Stimulated activated CD8-positive, alpha-beta memory T cell treated with anti-CD3 and anti-CD28 coated beads, Interleukin-7, amount 100 ng/mL, for 4 hours (primary cell): ENCODE measurements around the gene FGFBP1.

Source experiments
- DNase-seq, 2 donors: peaks; one replicate each; pipeline ENCODE4 v3.0.0-alpha.2; 2020; ENCODE audit warnings: low read depth in 2 of 2

Gene FGFBP1

DNA sequence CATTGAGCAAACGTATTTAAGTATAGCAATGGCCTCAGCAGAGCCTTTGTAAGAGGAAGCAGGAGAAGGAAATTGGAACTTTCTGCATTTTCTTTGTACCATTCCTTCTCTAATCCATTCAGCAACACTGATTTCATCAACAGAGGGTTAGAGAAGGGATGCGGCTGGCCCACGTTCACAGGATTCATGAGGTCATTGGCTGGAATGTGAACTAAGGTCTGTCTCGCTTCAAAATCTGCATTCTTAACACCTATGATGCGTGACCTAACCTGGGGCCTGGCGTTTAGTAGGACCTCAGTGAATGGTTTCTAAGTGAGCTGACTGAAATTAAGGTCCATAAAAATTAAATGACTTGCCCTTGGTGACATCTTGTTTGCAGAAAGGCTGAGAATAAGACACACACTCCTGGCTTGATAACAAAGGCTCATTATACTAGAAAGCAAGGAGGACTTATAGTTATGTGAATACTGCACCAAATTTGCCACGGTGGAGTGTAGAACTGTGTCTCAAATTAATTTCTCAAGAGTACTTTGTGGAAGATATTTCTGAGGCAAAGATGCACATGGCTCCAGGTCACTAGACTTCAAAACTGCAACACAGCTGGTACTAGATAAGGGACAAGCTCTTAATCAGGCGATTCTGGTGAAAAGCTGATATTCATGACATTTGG is 25.4 kb downstream of the FGFBP1 start:
- DNase-seq: no peak

DNA sequence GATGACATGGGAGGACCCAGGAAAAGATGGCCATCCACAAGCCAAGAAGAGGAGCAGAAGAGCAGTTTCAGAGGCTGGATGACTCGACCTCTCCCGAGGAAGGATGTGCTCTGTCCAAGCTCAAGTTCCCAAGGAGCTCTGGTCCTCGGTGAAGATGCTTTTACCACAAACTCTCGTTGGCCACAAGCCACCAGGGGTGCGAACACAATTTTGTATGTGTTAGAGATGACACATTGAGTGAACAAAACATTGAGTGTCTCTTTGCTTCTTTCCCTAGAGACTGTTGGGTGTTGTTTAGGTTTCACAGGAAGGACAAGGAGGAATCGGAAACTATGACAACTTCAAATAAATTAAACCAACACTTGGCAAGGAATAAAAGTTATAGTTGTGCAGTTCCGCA is 26.3 kb downstream of the FGFBP1 start:
- DNase-seq: peak in 1 of 2 donors; percentile 3

DNA sequence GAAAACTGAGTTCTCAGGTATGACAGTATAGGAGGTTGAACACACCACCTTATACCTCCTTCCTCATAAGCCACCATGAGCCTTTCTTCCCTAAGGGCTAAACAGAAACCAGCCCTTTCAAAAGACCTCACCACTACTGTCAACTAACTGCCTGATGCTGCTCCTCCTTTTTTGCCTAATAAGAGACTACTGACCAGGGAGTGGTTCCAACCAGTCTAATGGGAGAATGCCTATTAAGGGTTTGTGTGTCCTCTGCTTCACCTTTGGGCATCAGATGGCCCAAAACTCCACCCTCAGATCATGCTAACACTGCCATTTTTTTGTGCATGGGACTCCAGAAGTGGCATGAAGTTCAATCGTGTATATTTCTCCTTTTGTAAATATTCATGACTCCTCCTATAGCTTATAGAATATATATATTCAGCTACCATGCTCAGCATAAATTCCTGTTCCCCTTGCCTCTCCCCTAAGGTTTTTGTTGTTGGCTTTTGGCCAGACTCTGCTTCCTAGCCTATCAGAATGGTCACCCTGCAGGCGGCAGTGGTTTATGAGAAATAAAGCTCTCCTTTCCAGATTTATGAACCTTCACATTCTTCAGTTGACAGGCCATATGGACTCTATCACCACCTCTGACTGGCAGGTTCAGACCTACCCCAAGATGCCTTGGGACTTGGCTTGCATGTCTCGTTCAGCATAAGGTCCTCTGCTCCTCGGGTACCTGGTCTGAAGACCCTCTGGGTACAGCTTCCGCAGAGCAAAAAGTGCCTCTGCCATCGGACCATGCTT is 28.2 kb downstream of the FGFBP1 start:
- no peak for DNase-seq

DNA sequence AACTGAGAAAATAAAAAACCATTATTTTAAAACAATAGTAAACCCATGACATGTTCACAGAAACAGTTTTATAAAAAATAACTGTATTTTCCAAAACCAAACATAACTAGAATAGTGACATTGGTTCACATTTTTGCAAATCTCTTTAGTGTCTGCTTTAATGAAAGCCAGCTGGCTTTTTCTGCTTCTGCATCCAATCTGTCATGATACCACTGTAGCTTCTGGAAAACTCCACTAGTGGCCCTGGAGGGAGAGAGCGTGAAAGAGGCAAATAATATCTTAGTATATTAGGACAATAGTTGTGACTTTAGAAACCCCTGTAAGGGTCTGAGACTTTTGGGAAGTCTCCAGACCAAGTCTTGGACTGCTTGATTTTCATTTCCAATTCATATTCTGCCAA is 31.1 kb downstream of the FGFBP1 start:
- DNase-seq: no peak

DNA sequence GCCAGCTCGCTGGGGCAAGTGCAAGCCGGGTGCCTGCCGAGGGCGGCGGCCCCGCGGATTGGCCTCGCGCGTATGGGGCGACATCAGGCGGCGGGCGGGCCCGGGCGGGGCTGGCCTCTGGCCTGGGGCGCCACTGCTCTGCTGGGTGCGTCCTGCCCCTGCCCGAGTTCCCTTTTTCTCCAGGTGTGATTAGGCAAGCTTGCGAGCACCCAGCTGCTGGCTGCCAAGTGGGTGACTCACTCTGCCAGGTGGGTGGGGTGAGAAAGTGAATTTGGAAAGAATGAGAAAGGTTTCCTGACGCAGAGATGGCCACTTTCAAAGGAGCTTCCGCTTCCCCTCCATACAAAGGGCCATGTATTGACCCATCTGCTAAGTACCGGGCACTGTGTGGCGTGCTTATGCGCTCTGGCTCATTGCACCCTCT is 32.5 kb downstream of the FGFBP1 start:
- DNase-seq: peak in 1 of 2 donors; percentile 2

DNA sequence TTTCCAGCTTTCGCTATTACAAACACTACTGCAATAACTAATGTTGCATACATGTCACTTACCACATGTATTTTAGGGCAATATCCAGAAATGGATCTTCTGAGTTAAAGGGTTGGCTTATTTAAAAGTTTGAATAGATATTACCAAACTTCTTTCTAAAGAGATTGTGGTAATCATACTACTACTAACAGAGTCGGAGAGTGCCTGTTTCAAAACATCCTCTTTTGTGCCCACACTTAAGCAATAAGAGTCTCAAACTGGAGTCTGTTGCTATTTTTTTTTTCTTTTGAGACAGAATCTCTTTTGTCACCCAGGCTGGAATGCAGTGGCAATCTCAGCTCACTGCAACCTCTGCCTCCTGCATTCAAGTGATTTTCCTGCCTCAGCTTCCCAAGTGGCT is 35.8 kb downstream of the FGFBP1 start:
- no peak for DNase-seq

DNA sequence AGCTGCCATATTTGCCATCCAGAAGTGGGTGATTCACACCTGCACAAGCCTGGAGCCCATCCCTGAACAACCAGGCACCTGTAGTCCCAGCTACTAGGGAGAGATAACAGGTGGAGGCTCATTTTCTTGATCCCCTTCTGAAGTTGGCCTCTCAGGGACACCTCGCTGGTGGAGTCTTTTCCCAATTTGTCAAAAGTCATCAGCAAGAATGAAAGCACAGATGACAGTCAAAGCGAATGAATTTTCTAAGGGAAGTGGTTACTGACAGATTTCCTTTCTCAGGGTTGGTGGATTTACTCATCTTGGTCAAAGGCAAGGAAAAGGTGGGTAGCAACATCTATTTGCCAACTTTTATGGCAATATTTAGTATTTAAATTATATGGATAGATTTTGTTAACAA is 36.5 kb downstream of the FGFBP1 start:
- DNase-seq: no peak

DNA sequence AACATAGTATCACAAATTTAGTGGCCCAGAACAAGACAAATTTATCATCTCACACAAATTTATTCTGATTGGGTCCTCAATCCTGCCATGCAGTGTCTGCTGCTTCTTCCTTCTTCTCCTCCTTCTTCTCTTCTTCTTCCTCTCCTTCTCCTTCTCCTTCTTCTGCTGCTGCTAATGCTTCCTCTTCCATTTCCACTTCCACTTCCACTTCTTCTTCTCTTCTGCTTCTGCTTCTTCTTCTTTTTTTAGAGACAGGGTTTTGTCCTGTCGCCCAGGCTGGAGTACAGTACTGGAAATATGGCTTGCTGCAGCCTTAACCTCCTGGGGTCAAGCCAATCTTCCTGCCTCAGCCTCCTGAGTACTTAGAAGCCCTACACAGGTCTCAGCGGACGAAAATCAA is 37.5 kb downstream of the FGFBP1 start:
- DNase-seq: no peak

DNA sequence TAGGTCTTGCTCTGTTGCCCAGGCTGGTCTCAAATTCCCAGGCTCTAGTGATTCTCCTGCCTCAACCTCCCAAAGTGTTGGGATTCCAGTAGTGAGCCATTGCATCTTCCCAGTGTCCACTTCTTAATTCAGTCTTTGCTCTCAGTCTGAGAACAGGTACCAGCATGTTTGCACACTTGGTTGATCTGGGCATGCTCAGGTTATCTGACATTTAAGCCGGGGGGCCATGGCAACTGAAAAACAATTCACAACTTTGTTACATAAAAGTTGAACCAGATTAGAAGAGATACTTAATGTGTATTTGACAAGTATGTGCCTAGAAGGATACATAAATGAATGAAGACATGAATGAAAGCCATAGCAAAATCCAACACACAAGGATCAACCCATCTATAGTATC is 39.0 kb downstream of the FGFBP1 start:
- no peak for DNase-seq

DNA sequence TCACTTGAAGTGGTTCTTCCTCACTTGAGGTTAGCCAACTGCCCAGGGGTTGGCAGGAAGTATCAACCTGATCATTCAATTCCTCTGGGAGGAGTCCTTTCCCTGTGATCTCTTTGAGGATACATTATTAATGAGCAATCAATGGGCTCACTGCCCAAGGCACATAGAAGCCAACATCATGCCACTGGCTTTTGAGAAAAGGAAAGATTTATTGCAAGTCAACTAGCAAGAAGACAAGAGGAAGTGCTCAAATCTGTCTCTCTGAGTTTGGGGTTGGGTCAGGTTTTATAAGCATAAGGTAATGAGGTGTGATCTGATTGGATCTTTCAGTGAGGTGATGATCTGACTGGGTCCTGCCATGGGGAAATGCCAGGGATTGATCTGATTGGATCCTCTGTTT is 39.6 kb downstream of the FGFBP1 start:
- DNase-seq: no peak

DNA sequence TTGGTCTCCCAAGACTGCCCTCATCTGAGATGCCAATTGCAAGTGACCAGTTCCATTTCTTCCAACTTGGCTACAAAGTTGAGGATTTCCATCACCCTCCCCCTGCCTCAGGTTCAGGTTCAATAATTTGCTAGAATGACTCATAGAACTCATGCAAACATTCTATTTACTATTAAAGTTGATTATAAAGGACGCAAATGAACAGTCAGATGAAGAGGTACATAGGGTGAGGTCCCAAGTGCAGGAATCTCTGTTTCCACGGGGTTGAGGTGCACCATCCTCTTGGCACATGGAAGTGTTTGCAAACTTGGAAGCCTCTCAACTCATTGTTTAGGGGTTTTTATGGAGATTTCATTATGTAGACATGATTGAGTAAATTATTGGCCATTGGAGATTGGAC is 41.0 kb downstream of the FGFBP1 start:
- no peak for DNase-seq

DNA sequence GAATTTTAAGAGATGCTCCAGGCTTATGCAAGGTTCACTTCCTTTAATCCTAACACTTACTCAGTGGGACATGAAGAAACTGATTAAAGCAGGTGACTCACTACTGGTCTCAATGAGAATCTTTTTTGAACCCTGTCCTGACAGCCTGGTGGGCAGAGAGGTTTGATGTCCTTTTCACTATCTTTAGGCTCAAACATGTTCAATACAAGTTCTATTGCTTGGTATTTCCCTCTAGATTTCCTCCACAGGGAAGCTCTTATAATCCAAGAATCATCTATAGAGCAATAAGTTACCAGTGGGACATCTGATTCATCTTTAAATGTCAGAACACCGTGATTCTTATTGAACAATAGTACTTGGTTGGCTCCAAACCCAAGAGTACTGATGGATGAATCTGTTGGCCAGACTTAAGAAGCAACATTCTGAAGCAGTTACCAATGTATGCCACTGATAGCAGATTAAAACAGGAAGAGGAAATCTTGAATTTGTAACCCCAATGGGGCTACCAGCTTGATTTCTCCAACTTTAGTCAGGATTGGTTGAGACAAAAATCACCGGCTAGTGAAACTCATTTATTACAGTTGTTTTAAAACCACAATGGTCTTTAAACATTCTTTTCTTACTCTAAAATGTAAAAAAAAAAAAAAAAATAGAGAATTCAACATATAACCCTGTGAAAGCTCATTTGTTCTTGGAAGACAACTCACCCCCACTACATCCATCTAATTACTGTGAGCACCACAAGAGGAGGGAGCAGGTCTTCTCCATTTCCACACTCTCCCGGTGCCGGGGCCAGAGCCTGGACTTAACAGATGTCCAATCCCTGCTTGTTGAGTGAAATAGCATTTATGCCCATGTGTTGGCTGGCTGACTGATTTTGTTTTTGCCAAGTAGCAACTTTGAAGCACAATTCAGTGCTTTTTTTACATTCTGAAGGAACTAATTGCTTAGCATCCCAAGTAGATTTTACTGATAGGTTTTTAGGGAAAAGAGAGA is 43.3 kb downstream of the FGFBP1 start:
- DNase-seq: no peak

DNA sequence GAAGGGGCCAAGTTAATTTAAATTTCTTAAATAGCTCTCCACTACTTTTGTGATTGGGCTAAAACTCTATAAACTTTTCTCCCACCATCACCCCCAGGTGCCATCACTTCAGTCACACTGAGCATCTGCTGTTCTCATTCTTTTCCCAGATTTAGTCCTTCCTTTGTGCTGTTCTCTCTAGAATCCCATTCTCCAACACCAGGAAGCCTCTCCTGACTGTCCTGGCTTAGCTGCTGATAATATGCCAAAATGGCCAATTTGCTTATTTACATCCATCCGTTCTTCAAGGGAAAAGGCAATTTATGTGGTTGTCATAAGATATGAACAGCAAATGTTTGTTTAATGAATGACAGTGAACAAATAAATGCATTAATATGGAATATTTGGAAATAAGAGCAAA is 44.1 kb downstream of the FGFBP1 start:
- no peak for DNase-seq

DNA sequence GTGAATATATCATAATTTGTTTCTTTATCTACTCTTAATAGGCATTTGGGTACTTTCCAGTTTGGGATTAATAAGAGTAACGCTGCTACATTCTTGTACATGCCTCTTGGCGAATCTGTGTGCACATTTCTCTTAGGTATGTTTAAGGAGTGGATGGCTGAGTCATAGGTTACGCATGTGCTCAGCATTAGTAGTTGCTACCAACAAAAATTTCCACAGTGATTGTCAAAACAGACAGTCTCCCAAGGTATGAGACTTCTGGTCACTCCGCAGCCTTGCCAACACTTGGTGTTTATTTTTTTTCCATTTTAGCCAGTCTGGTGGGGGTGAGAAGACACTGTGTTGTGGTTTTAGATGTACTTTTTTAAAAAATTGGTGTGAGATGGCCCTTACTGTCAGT is 44.6 kb downstream of the FGFBP1 start:
- no peak for DNase-seq

DNA sequence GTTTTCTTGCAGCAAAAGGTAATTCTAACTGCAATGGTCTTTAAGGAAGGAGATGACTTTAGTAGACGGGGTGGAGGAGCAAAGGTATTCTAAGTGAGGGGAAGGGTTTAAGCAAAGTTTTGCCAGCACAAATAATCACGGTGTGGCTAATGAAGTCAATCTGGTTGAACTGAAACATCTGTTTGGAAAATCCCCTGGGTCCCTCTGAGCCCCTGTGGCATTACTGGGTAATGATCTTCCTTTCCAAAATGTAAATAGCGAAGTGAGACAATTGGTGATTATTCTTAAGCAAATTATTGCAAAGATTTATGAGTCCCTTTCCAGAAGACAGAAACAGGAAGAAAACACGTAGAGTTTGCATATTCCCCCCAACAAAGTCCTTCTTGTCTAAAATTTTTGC is 47.2 kb downstream of the FGFBP1 start:
- DNase-seq: no peak

DNA sequence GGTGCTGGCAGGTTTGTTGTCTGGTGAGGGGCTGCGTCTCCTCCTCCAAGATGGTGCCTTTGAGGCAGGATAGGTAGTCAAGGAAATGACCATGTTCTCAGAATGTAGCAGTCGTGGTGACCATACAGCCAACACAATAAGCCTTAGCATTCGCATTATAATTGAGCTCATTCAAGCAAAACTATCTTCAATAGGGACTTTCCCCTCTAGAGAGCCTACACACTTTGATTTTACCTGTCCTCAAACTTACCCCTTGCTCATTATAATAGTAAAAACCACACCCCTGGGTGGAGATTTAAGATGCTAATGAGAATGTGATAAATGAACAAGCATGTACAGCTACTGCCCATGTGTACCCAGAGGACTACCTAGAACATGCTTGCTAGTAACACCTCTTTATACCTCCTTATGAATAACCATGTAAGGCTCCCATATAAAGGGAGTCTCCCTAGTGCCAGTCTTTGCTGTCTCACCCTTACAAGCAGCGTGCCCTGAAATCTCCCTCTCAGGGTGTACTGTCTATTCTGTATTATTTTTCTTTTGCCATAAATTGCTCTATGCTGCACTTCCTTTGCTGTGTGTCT is 48.2 kb downstream of the FGFBP1 start:
- no peak for DNase-seq

DNA sequence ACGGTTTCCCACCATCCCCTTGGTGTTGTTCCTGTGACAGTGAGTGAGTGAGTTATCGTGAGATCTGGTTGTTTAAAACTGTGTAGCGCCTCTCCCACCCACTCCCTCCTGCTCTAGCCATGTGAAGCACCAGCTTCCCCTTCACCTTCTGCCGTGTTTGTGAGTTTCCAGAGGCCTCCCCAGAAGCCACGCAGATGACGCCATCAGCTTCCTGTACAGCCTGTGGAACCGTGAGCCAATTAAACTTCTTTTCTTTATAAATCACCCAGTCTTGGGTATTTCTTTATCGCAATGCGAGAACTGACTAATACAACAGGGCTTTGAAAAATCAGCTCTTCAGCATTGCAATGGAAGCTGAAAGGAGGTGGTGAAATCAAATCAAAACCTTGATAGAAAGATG is 50.0 kb downstream of the FGFBP1 start:
- DNase-seq: no peak
